SK-N-SH (cell line): ENCODE data around the gene SCRN2. TPM values are rescaled to one million over a fixed set of nuclear protein-coding genes. Genes with fewer than 3 reads are reported as not detected.

Experiments
- CTCF ChIA-PET: fragments of 300-600, 350-600 bp; formaldehyde crosslinking; extraction: SDS; loops from one replicate; lab custom pipeline; 2021; lab: Yijun Ruan, JAX
- POLR2A ChIA-PET: fragments of 350-600 bp; sonication (Branson Sonifier 250); formaldehyde crosslinking; extraction: SDS; loops from one replicate; lab custom pipeline; 2020; ENCODE audit warnings: antibody characterized with exemption, inconsistent platforms; lab: Yijun Ruan, JAX
- DNase-seq: peaks from one replicate; pipeline ENCODE4 v3.0.0; 2012
- H2AFZ ChIP-seq: fragments of 200-600 bp; sonication (generic); 2 replicates; pipeline ENCODE4 v1.8.1; 2016; ENCODE audit warnings: antibody characterized with exemption, mild to moderate bottlenecking, low read depth
- H3F3A ChIP-seq: fragments of 200-600 bp; sonication (generic); replicated peaks from 2 replicates; pipeline ENCODE3; 2016; ENCODE audit warnings: antibody characterized with exemption, mild to moderate bottlenecking; ENCODE audit not compliant: insufficient read depth
- H3K27ac ChIP-seq, 2 experiments: fragments of 200-500 bp in 1 of 2; fragments of 200-600 bp in 1 of 2; sonication (Bioruptor generic) in 1 of 2; sonication (generic), shearing (Covaris generic) in 1 of 2; 2 replicates each; pipeline versions ENCODE4 v1.5.1 to v1.6.1; 2014 to 2016; ENCODE audit warnings: low read depth in 2 of 2, inconsistent platforms in 1 of 2, low read length in 1 of 2, mild to moderate bottlenecking in 1 of 2, mixed read lengths in 1 of 2
- H3K27me3 ChIP-seq: fragments of 200-600 bp; sonication (generic), shearing (Covaris generic); 2 replicates; pipeline ENCODE4 v1.6.1; 2016; ENCODE audit warnings: mixed run types; ENCODE audit not compliant: insufficient read depth
- H3K36me3 ChIP-seq, 2 experiments: fragments of 200-500 bp in 1 of 2; fragments of 200-600 bp in 1 of 2; sonication (Bioruptor generic) in 1 of 2; sonication (generic) in 1 of 2; replicated peaks in 1 of 2; 2 replicates each; pipeline versions ENCODE3 to v1.5.1; 2014 to 2016; ENCODE audit warnings: low read length in 1 of 2, mild to moderate bottlenecking in 1 of 2; ENCODE audit not compliant: insufficient read depth in 2 of 2, control insufficient read depth in 1 of 2
- H3K4me1 ChIP-seq, 2 experiments: fragments of 200-500 bp in 1 of 2; fragments of 200-600 bp in 1 of 2; sonication (Bioruptor generic) in 1 of 2; sonication (generic), shearing (Covaris generic) in 1 of 2; 2 replicates each; pipeline versions ENCODE4 v1.5.1 to v1.6.1; 2014 to 2016; ENCODE audit warnings: low read depth in 1 of 2, low read length in 1 of 2, mixed run types in 1 of 2; ENCODE audit not compliant: insufficient read depth in 2 of 2, control insufficient read depth in 1 of 2
- H3K4me2 ChIP-seq: fragments of 200-600 bp; sonication (generic), shearing (Covaris generic); 2 replicates; pipeline ENCODE4 v1.6.1; 2017; ENCODE audit warnings: mixed run types
- H3K4me3 ChIP-seq, 2 experiments: fragments of 200-500 bp in 1 of 2; fragments of 200-600 bp in 1 of 2; sonication (Bioruptor generic) in 1 of 2; sonication (generic), shearing (Covaris generic) in 1 of 2; 2 replicates each; pipeline versions ENCODE4 v1.5.1 to v1.8.1; 2014 to 2016; ENCODE audit warnings: low read depth in 2 of 2, inconsistent platforms in 1 of 2, low read length in 1 of 2, mild to moderate bottlenecking in 1 of 2, mixed read lengths in 1 of 2, moderate library complexity in 1 of 2
- H3K79me2 ChIP-seq: fragments of 200-600 bp; sonication (generic); 2 replicates; pipeline ENCODE4 v1.8.1; 2017; ENCODE audit warnings: mild to moderate bottlenecking; ENCODE audit not compliant: insufficient read depth
- H3K9ac ChIP-seq: fragments of 200-600 bp; sonication (generic); 2 replicates; pipeline ENCODE4 v1.6.1; 2017; ENCODE audit warnings: mixed run types
- H3K9me2 ChIP-seq: fragments of 200-600 bp; sonication (generic); 2 replicates; pipeline ENCODE4 v1.6.1; 2017; ENCODE audit warnings: mixed run types
- H3K9me3 ChIP-seq: fragments of 200-600 bp; sonication (generic); 2 replicates; pipeline ENCODE4 v1.6.1; 2017; ENCODE audit warnings: mixed run types, mild to moderate bottlenecking, moderate library complexity
- H4K20me1 ChIP-seq: fragments of 200-600 bp; sonication (generic); 2 replicates; pipeline ENCODE4 v1.6.1; 2017; ENCODE audit warnings: mild to moderate bottlenecking, mixed run types; ENCODE audit not compliant: insufficient read depth
- GABPA ChIP-seq: IDR thresholded peaks from 2 replicates; pipeline ENCODE4 v1.4.0; 2012; ENCODE audit warnings: low read depth, mild to moderate bottlenecking
- JUND ChIP-seq: IDR thresholded peaks from 2 replicates; pipeline ENCODE4 v1.4.0; 2012
- MAX ChIP-seq: IDR thresholded peaks from 2 replicates; pipeline ENCODE4 v1.4.0; 2012; ENCODE audit warnings: low read depth
- NFIC ChIP-seq: IDR thresholded peaks from 2 replicates; pipeline ENCODE4 v1.4.0; 2012; ENCODE audit warnings: borderline replicate concordance
- NRF1 ChIP-seq: IDR thresholded peaks from 2 replicates; pipeline ENCODE4 v1.6.1; 2012; ENCODE audit warnings: low read depth, mild to moderate bottlenecking, low read length
- POLR2AphosphoS5 ChIP-seq: IDR thresholded peaks from 2 replicates; pipeline ENCODE4 v1.6.1; 2012; ENCODE audit warnings: low read depth, low read length
- RAD21 ChIP-seq: IDR thresholded peaks from 2 replicates; pipeline ENCODE4 v1.6.1; 2012; ENCODE audit warnings: mild to moderate bottlenecking, low read length
- RCOR1 ChIP-seq: fragments of 150-350 bp; IDR thresholded peaks from 2 replicates; pipeline ENCODE4 v1.6.1; 2017; ENCODE audit warnings: antibody characterized with exemption, low read length
- SMC3 ChIP-seq: IDR thresholded peaks from 2 replicates; pipeline ENCODE4 v1.6.1; 2012; ENCODE audit warnings: low read depth, low read length, improper control_type of control experiment
- USF1 ChIP-seq: IDR thresholded peaks from 2 replicates; pipeline ENCODE4 v1.4.0; 2012; ENCODE audit warnings: low read depth, borderline replicate concordance
- YY1 ChIP-seq: IDR thresholded peaks from 2 replicates; pipeline ENCODE4 v1.4.0; 2012; ENCODE audit warnings: low read depth, mild to moderate bottlenecking
- ZBTB33 ChIP-seq: IDR thresholded peaks from 2 replicates; pipeline ENCODE4 v1.4.0; 2012; ENCODE audit warnings: low read depth, borderline replicate concordance
- WGBS: methylation state at CpG from one replicate; pipeline ENCODE4 v1.1.6; 2017; ENCODE audit warnings: low lambda C conversion rate; 5-methylcytosine and 5-hydroxymethylcytosine counted together
- polyA plus RNA-seq, 3 experiments: library from polyadenylated mRNA; depleted of rRNA; stranded (reverse); fragments of >200 nt; gene quantifications; 2 replicates each; pipeline ENCODE4 v1.2.3, GENCODE V29; 2012
- TF ChIP-seq, protein P1 (sequence below): IDR thresholded peaks from 2 replicates; pipeline ENCODE4; 2012
- TF ChIP-seq, protein P2 (sequence below): fragments of 150-350 bp; IDR thresholded peaks from 2 replicates; pipeline ENCODE4 v1.6.1; 2016; ENCODE audit warnings: mild to moderate bottlenecking, low read depth, low read length

Gene SCRN2
- polyA plus RNA-seq, 1 of the 3 experiments (the other 2 are of a cell fraction): 139 TPM

DNA sequence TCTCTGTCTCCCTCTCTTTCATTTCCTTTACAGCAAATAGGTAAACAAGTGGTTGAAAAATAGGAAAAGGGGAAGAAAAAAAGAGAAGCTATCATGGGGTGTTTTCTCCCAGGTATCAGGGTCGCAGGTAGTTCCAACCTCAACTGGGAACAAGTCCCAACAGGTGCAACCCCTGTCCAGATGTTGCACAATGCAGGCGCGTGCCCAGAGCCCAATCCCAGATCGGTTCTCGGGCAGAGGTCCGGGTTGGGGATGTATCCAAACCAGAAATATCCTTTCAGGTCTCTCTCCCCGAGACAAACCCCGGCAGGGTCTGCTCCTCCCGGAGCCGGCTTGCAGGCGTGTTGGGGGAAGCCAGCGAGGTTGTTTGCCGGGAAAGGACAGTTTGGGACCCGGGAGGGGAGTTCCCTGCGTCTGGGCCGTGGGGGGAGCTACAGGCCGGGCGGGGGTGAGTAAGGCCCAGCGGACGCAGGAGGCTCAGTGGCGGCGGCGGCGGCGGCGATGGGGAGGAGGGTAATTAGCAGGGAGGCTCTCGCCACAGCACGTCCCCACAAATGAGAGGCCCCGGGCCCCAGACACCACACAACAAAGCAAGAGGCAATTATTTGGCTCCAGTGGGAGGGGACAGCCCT lies 31.1 kb upstream of the SCRN2 start:
- H3K9ac ChIP-seq: no peak overlapping the region
- no peak overlapping the region for H2AFZ ChIP-seq
- no peak overlapping the region for H3K4me3 ChIP-seq
- H4K20me1 ChIP-seq: no peaks in the 10 kb centered on the region
- no peaks in the 10 kb centered on the region for H3K9me3 ChIP-seq
- H3K79me2 ChIP-seq: no peaks in the 10 kb centered on the region
- no peaks in the 10 kb centered on the region for H3K36me3 ChIP-seq
- POLR2A ChIA-PET: no interaction called here
- H3K27ac ChIP-seq: no peak overlapping the region
- DNase-seq: no peak
- TF ChIP-seq GABPA: no peak
- no peak for TF ChIP-seq JUND
- TF ChIP-seq USF1: no peak
- TF ChIP-seq, protein P1, sequence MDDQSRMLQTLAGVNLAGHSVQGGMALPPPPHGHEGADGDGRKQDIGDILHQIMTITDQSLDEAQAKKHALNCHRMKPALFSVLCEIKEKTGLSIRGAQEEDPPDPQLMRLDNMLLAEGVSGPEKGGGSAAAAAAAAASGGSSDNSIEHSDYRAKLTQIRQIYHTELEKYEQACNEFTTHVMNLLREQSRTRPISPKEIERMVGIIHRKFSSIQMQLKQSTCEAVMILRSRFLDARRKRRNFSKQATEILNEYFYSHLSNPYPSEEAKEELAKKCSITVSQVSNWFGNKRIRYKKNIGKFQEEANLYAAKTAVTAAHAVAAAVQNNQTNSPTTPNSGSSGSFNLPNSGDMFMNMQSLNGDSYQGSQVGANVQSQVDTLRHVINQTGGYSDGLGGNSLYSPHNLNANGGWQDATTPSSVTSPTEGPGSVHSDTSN: no peak
- no peak for TF ChIP-seq RCOR1
- no peak for TF ChIP-seq SMC3
- TF ChIP-seq, protein P2, sequence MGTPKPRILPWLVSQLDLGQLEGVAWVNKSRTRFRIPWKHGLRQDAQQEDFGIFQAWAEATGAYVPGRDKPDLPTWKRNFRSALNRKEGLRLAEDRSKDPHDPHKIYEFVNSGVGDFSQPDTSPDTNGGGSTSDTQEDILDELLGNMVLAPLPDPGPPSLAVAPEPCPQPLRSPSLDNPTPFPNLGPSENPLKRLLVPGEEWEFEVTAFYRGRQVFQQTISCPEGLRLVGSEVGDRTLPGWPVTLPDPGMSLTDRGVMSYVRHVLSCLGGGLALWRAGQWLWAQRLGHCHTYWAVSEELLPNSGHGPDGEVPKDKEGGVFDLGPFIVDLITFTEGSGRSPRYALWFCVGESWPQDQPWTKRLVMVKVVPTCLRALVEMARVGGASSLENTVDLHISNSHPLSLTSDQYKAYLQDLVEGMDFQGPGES: no peak
- no peak for TF ChIP-seq YY1
- no peak for TF ChIP-seq NFIC
- TF ChIP-seq ZBTB33: no peak
- no peak for TF ChIP-seq RAD21
- H3K4me1 ChIP-seq: no peaks in the 10 kb centered on the region
- H3K27me3 ChIP-seq: peaks cover 61% of the 10 kb centered on the region
- WGBS: 45% methylated on average over 29 of the region's 29 CpGs
- H3F3A ChIP-seq: no peaks in the 10 kb centered on the region
- CTCF ChIA-PET: interaction anchor here (0.9 to 9.4 kb wide), 9 partner anchors 10 to 31 kb away, joined by 3 to 108 read pairs (median 5); partner anchors contain the start of genes SCRN2 and SP6
- H3K9me2 ChIP-seq: no peaks in the 10 kb centered on the region
- H3K4me2 ChIP-seq: no peak overlapping the region

DNA sequence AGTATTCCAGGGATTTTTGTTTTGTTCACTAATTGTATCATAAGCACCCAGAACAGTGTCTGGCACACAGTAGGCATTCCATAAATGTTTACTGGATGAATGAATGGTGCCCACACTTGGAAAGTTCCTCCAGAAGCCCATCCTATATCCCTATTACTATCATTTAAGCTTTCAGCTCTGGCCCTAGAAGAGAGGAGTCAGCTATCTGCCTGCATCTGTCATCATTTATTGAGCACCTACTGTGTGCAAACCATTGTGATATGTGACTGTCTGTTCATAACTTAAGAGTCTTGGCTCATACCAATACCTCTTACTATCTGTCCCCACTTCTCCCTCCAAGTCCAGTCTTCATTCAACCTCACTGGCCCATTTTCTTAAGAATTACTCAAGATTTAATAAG lies 30.0 kb upstream of the SCRN2 start:
- H4K20me1 ChIP-seq: no peaks in the 10 kb centered on the region
- H3F3A ChIP-seq: no peaks in the 10 kb centered on the region
- no peak overlapping the region for H3K27ac ChIP-seq
- H3K9me2 ChIP-seq: no peaks in the 10 kb centered on the region
- H3K9ac ChIP-seq: no peak overlapping the region
- H3K79me2 ChIP-seq: no peaks in the 10 kb centered on the region
- H3K4me1 ChIP-seq: no peaks in the 10 kb centered on the region
- no peaks in the 10 kb centered on the region for H3K9me3 ChIP-seq
- H2AFZ ChIP-seq: no peak overlapping the region
- no peak overlapping the region for H3K4me2 ChIP-seq
- TF ChIP-seq MAX: no peak
- no peak for TF ChIP-seq POLR2AphosphoS5
- TF ChIP-seq SMC3: no peak
- TF ChIP-seq NRF1: no peak
- TF ChIP-seq GABPA: no peak
- TF ChIP-seq, protein P2: no peak
- TF ChIP-seq RCOR1: no peak
- H3K4me3 ChIP-seq: no peak overlapping the region
- DNase-seq: no peak
- ChIA-PET POLR2A (no interaction called here), CTCF (interaction anchor here (0.7 to 9.4 kb wide), 6 partner anchors 9 to 30 kb away, joined by 3 to 108 read pairs (median 4); partner anchors contain the start of genes SCRN2 and SP6)
- H3K36me3 ChIP-seq: no peaks in the 10 kb centered on the region
- peaks cover 61% of the 10 kb centered on the region for H3K27me3 ChIP-seq
